EL (cell line): ENCODE results near the gene TNNI3.

Source experiments
- DNase-seq: peaks from one replicate; pipeline ENCODE4 v3.0.0-alpha.2; 2016

The TNNI3 gene

DNA sequence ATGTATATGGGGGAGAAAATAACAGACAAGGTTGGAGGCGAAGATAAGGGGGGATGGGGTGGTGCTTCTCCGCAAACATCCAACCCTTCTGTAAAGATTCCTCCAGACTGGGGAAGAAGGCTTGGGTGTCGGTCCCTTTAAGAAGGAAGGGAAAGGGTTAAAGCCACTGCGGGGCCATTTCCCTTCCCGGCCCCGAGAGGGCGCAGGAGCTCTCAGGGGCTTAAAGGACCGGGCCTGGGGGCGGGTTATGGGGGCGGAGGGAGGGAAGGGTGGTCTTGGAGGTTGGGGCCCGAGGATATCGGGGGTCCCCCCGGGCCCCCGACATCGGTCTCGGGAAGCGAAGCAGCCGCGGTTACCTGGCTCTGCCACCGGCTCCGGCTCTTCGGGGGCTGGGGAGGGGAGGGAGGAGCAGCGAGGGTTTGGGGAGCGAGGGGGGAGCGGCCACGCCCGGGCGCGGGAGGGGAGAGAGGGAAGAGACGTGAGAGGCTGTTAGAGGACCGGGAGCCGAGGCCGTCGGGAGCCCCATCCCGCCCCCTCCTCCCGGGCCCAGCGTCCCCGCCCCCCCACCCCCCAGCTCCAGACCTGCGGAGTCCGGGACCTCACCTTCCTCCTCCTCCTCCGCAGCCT lies 11.3 kb downstream of the TNNI3 start:
- DNase-seq, result peak; percentile 55

GRCh38 chr19:55145232-55145631 lies 12.3 kb downstream of the TNNI3 start:
- DNase-seq, result no peak

GRCh38 chr19:55141696-55142095 lies 15.8 kb downstream of the TNNI3 start:
- no peak for DNase-seq

GRCh38 chr19:55137915-55138314 lies 19.6 kb downstream of the TNNI3 start:
- no peak for DNase-seq

DNA sequence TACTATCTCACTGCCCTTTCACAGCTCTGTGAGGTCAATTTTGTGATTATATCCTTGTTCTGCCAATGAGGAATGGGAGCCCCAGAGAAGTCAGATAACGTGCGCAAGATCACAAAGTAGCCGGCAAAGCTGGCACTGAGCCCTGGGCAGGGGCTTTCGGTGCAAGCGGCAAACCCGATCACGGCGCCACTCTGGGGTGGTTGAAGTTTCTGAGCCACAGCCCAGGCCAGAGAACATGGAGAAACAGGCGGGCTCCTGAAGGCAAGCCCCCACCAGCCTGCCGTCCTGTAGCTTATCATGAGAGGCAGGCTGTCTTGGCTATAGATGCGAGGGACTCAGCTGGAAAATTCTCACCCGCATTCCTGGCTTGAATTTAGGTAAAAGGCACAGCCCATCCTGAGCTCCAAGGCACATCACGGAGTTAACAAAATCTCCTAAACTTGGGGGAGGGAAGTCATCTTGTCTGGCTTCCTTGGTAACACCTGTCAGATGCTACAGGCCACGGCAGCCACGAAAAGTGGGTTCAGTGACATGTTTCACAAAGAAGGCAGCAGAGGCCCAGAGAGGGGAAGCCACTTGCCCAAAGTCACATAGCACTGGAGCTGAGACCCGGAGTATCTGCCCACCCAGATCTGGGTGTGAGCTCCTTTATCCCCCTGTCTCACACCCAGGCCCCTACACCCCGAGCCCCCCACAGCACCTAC lies 21.0 kb downstream of the TNNI3 start:
- no peak for DNase-seq

GRCh38 chr19:55134736-55135135 lies 22.8 kb downstream of the TNNI3 start:
- no peak for DNase-seq

GRCh38 chr19:55133639-55134444 lies 23.7 kb downstream of the TNNI3 start:
- DNase-seq, result no peak

DNA sequence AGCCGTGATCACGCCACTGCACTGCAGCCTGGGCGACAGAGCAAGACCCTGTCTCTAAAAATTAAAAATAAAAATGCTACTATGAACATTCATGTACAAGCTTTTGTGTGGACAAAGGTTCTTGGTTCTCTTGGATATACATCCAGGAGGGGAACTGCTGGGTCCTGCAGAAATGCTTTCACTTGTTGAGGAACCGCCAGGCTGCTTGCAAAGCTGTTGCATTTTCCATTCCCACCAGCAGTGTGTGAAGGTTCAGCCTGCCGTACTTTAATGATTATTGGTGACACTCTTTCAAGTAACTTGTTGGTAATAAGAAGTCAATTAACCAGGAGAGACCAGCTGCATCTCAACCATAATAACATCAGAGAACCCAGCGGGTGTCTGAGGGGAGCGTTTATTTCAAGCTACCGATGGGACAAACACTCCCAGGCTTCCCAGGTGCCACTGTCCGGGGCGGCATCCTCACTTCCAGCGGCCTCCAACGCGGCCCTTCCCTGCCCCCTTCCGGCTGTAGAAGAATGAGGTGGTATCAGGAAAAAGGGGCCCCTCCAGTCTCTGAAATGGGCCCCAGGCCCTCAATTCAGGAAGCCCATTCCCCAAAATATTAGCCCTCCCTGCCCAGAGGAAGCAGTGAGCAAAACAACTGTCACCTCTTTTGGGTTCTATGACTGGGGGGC lies 24.9 kb downstream of the TNNI3 start:
- no peak for DNase-seq

DNA sequence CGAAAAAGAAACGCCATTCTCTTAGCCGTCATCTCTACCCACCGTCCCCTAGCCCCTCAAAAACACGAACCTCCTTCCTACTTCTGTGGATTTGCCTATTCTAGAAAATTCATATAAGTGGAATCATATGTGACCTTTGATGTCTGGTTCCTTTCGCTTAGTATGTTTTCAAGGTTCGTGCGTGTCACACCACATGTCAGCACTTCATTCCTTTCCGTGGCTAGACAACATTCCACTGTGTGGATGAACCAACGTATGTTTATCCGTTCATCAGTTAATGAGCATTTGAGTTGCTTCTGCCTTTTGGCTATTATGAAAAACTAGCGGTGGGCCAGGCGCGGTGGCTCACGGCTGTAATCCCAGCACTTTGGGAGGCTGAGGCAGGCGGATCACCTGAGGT lies 26.1 kb downstream of the TNNI3 start:
- DNase-seq, result no peak

- DNase-seq, result no peak
Measured at GRCh38 chr19:55119053-55119452, 38.5 kb downstream of the TNNI3 start.

- no peak for DNase-seq
Measured at GRCh38 chr19:55118401-55118991, 39.0 kb downstream of the TNNI3 start.

DNA sequence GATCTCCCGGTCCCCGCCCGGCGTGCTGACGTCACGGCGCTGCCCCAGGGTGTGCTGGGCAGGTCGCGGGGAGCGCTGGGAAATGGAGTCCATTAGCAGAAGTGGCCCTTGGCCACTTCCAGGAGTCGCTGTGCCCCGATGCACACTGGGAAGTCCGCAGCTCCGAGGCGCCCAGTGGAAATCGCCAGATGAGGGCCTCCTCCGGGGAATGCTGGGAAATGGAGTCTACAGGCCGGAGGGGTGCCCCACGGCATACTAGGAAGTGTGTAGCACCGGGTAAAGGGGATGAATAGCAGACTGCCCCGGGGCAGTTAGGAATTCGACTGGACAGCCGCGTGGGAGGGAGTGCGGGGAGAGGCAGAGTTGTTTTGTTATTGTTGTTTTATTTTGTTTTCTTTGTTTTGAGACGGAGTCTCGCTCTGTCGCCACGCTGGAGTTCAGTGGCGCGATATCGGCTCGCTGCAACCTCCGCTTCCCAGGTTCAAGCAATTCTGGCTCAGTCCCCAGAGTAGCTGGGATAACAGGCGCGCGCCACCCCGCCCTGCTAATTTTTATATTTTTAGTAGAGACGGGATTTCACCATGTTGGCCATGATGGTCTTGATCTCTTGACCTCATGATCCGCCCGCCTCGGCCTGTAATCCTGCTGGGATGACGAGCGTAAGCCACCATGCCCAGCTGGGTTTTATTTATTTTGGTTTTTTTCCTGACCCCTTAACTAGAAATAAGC lies 39.7 kb downstream of the TNNI3 start:
- DNase-seq, result peak; percentile 99

DNA sequence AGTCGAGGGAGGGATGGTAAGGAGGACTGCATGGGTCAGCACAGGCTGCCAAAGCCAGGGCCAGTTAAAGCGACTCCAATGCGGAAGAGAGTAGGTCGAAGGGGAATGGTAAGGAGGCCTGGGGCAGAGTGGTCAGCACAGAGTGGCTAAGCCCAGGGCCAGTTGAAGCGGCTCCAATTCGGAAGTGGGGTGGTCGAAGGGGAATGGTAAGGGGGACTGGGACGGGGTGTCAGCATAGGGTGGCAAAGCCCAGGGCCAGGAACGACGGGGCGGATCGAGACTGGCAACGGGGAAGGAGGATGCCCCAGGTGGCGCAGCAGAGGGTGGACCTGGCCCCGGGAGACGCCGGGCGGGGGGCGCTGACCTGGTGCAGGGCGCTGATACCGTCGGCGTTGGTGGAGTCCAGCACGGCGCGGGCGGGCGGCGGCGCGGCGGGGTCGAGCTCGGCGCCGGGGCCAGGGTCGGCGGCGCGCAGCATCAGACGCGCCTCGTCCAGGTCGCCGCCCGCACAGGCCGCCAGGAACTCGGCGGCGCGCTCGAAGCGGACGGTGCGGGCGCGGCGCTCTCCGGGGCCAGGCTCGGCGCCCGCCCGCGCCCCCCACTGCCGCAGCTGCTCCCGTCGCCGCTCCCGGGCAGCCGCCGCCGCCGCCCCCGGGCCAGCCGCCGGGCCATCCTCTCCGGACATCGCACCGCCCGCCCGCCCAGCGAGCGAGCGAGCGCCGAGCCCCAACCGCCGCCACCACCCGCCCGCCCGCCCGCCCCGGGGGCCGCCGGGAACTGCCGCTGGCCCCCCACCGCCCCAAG lies 40.5 kb downstream of the TNNI3 start, which contains the start of gene PPP1R12C:
Gene PPP1R12C (minus strand): TSS at position 779 of the 804 bp plus-strand sequence. CDS start 94 bp downstream, at position 685.
- DNase-seq, result no peak

- DNase-seq, result peak; percentile 76
Measured at GRCh38 chr19:55116232-55116858, 41.2 kb downstream of the TNNI3 start.

- DNase-seq, result peak; percentile 46
Measured at GRCh38 chr19:55115446-55116065, 42.0 kb downstream of the TNNI3 start.

- no peak for DNase-seq
Measured at GRCh38 chr19:55114566-55115145, 42.9 kb downstream of the TNNI3 start.

DNA sequence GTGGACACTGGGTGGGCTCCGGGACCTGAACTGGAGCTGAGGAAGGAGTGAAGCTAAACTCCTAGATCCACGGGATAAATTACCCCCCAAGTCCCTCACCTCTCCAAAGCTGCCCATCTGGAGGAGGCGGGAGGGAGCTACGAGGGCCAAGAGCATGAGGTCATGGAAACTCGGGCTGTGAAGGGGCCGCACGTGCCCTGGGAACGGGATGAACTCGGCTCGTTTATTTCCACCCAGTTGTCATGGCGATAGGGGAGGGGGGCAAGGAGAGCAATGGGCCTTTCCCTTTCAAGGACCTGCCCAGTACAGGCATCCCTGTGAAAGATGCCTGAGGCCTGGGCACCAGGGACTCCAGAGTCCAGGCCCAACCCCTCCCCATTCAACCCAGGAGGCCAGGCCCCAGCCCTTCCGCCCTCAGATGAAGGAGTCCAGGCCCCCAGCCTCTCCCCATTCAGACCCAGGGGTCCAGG lies 43.9 kb downstream of the TNNI3 start:
- DNase-seq, result peak; percentile 94

GRCh38 chr19:55112777-55113569 lies 44.6 kb downstream of the TNNI3 start:
- peak; percentile 28 for DNase-seq
